ENCODE results near the gene NOL4L.

Gene NOL4L

GRCh38 chr20:32613192-32614053 lies 28.3 kb upstream of the NOL4L start:
- DNase-seq = no peak

GRCh38 chr20:32612351-32613191 lies 27.4 kb upstream of the NOL4L start:
- DNase-seq = no peak

- no peak for DNase-seq
These were observed 26.7 kb upstream of the NOL4L start for GRCh38 chr20:32611868-32612267.

- no peak for DNase-seq
These were observed 26.2 kb upstream of the NOL4L start for GRCh38 chr20:32611286-32611685.

GRCh38 chr20:32610472-32611218 lies 25.5 kb upstream of the NOL4L start:
- no peak for DNase-seq

GRCh38 chr20:32609993-32610392 lies 24.9 kb upstream of the NOL4L start:
- DNase-seq = no peak

- DNase-seq = no peak
These were observed 24.1 kb upstream of the NOL4L start for GRCh38 chr20:32609111-32609773.

GRCh38 chr20:32608664-32609015 lies 23.5 kb upstream of the NOL4L start:
- DNase-seq = no peak

- DNase-seq = no peak
These were observed 22.9 kb upstream of the NOL4L start for GRCh38 chr20:32607727-32608663.

GRCh38 chr20:32607324-32607723 lies 22.2 kb upstream of the NOL4L start:
- no peak for DNase-seq

GRCh38 chr20:32606790-32607189 lies 21.7 kb upstream of the NOL4L start:
- DNase-seq = no peak

- DNase-seq = no peak
These were observed 21.0 kb upstream of the NOL4L start for GRCh38 chr20:32606107-32606506.

GRCh38 chr20:32605167-32605656 lies 20.1 kb upstream of the NOL4L start:
- no peak for DNase-seq

GRCh38 chr20:32603046-32603726 lies 18.1 kb upstream of the NOL4L start:
- no peak for DNase-seq

GRCh38 chr20:32602273-32602672 lies 17.1 kb upstream of the NOL4L start:
- DNase-seq = no peak

GRCh38 chr20:32600681-32601237 lies 15.6 kb upstream of the NOL4L start:
- DNase-seq = no peak

- DNase-seq = no peak
These were observed 14.7 kb upstream of the NOL4L start for GRCh38 chr20:32599783-32600340.

GRCh38 chr20:32598606-32599005 lies 13.5 kb upstream of the NOL4L start:
- no peak for DNase-seq

- DNase-seq = no peak
These were observed 12.6 kb upstream of the NOL4L start for GRCh38 chr20:32597714-32598113.

GRCh38 chr20:32596681-32597252 lies 11.6 kb upstream of the NOL4L start:
- no peak for DNase-seq

Data from AML-193 (cell line).